Measurements from ENCODE around the gene NPAS3.

DNA sequence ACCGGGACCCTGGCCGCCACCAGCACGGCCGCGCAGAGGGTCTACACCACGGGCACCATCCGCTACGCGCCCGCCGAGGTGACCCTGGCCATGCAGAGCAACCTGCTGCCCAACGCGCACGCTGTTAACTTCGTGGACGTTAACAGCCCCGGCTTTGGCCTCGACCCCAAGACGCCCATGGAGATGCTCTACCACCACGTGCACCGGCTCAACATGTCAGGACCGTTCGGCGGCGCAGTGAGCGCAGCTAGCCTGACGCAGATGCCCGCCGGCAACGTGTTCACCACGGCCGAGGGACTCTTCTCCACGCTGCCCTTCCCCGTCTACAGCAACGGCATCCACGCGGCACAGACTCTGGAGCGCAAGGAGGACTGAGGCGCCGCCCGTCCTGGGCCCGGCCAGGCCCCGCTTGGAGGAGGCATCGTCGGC, 862.1 kb downstream of the NPAS3 start:
- TF ChIP-seq, protein P1, sequence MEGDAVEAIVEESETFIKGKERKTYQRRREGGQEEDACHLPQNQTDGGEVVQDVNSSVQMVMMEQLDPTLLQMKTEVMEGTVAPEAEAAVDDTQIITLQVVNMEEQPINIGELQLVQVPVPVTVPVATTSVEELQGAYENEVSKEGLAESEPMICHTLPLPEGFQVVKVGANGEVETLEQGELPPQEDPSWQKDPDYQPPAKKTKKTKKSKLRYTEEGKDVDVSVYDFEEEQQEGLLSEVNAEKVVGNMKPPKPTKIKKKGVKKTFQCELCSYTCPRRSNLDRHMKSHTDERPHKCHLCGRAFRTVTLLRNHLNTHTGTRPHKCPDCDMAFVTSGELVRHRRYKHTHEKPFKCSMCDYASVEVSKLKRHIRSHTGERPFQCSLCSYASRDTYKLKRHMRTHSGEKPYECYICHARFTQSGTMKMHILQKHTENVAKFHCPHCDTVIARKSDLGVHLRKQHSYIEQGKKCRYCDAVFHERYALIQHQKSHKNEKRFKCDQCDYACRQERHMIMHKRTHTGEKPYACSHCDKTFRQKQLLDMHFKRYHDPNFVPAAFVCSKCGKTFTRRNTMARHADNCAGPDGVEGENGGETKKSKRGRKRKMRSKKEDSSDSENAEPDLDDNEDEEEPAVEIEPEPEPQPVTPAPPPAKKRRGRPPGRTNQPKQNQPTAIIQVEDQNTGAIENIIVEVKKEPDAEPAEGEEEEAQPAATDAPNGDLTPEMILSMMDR (IDR thresholded peaks at IDR 0.05) = no peak
- no peak for TF ChIP-seq POLR2A (IDR thresholded peaks at IDR 0.05)
